NCI-H1092 treated with DMSO at 0.1 percent for 48 hours (cell line): Measurements from ENCODE around the gene CTIF.
"Not testable (repeated sequence)": the region's sequence is repeated elsewhere in the genome, so short reads cannot be mapped to it uniquely, and the experiment has no call there.

Source experiments
- DNase-seq: peaks from one replicate; lab custom pipeline; 2025; lab: John Stamatoyannopoulos, UW

The CTIF gene

GRCh38 chr18:48708807-48709206, 170.0 kb downstream of the CTIF start:
- no peak for DNase-seq

DNA sequence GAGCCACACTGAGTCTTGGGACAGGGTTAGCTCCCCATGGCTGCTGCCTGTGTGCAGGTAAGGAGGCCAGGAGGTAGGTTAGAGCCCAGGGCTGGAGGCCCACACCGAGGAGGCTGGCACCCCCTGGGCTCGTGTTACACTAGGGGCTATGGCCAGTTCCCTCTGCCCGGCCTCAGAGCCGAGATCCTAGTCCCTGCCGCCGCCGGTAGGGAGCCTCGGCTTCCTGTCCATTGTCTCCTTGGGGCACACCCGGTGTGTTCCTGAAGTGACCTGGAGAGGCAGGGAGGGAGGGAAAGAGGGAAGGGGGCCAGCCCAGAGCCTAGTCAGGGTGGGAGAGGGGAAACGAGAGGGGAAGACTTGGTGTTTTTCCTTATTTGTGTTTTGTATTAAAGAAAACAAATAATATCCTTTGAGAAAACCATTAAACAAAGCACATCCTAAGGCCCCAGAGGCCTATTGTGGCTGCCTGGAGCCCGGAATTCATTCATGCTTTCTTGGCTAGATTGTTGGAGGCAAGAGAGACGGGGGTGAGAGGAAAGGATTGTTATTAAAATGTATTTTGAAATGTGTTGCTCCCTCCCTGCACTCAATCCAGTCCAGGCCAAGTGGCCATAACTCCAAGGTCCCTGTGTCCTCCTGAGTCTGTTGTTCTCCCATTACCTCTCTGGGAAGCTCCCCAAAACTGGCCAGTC, 170.7 kb downstream of the CTIF start:
- DNase-seq: no peak

DNA sequence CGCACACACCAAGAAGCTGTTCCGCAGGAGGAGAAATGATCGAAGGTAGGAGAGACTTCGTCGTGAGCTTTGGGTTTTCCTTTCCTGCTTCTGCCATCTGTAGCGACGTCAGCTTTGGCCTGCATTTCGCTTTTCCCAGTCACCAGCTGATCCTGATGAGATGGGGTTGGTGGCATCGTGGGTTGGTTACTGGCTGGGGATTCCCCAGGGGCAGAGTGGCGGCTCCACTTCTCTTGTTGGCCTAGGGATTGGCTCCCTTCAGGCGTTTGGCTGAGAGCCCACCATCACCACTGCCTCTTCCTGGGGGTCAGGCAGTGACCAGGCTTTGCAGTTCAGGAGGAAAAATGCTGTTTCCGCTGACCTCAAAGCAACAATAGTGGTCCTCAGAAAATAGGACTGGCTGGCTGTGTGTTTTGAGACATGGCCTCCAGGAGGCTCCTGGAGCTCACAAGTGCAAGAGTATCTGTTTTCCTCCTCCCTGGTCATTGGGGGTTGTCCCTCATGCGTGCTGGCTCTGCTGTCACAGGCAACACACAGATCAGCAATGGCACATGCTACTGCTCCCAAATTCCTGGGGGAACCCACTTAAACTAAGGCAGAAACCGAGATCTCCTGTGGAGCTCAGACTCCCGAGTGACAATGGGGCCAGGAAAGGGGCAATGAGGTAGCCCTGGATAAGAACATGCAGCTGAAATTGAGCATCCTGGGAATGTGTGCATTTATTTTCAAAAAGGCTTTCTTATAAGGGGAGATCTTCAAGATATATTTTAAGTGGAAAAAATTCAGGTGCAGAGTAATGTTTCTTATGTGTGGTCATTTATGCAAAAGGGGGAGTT, 173.0 kb downstream of the CTIF start:
- DNase-seq: peak; percentile 31

GRCh38 chr18:48713309-48713708, 174.5 kb downstream of the CTIF start:
- DNase-seq: no peak

DNA sequence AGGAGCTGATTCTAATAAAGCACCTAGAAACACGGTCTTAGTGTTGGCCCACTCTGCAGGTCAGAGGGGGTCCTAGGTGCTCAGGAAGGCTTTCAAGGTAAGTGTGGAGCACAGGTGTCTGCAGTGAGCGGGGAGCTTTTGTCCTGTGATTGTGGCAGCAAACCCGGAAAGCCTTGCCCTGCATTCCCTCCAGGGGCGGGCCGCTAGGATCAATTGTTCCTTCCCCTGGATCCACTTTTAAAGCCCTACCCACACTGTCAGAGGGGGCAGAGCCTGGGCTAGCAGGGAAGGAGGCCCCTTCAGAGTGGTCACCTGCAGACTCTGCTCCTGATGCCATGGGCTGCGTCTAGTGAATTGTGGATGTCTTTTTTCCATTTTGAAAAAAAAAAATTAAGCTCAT, 176.0 kb downstream of the CTIF start:
- no peak for DNase-seq

- no peak for DNase-seq
Measured at GRCh38 chr18:48715711-48716361, 177.0 kb downstream of the CTIF start.

GRCh38 chr18:48717227-48717626, 178.4 kb downstream of the CTIF start:
- not testable (repeated sequence) for DNase-seq

- DNase-seq: no peak
Measured at GRCh38 chr18:48718251-48718959, 179.6 kb downstream of the CTIF start.

- DNase-seq: no peak
Measured at GRCh38 chr18:48719388-48719787, 180.6 kb downstream of the CTIF start.

DNA sequence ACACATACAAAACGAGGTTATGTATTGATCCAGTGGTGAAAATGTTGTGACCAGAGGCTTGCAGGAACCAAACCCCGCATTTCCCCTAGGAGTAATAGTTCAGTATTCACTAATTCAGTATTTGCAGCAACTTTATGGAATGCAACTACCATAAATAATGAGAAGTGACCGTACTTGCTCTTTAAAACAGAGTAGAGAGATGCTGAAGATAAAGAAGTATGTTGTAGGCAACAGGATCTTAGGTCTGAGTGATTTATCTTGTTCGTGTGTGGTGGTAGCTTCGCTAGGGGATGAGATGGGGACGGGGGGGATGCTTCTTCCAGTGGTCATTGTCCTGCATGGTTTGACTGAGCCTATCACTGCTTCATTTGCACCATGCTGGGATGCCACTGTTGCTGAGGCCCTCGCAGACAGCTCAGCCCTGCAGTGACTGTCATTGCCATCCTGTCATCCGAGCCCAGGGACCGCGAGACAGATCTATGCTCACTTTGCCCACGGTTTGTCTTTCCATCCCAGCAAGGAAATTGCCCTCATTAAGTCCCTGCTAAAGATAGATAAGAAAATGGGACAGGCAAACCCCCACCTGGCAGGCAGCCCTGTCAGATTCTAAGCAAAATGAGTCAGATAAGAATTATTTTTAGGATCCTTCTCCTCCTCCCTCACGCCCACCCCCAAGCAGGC, 181.3 kb downstream of the CTIF start:
- no peak for DNase-seq

GRCh38 chr18:48720655-48721025, 181.8 kb downstream of the CTIF start:
- no peak for DNase-seq

GRCh38 chr18:48721312-48721711, 182.5 kb downstream of the CTIF start:
- no peak for DNase-seq

GRCh38 chr18:48723016-48723415, 184.2 kb downstream of the CTIF start:
- no peak for DNase-seq

GRCh38 chr18:48723837-48724236, 185.0 kb downstream of the CTIF start:
- DNase-seq: no peak

DNA sequence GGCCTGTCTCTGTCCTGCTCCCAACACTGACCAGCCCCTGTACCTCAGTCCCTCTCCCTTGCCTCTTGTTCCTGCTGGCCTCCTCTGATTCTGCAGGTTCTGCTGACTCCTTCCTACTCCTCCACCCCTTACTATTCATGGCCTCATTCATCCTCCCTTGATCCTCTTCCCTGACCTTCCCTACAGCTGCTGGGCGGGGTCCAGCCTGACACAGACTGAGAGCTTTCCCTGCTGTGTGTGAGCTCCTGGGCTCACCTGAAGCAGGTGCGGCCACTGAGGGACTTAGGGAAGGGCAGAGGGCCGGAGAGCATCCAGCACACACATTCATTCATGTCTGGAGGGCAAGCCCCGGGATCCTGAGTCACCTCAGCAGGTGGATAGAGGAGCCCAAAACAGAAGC, 185.6 kb downstream of the CTIF start:
- no peak for DNase-seq

DNA sequence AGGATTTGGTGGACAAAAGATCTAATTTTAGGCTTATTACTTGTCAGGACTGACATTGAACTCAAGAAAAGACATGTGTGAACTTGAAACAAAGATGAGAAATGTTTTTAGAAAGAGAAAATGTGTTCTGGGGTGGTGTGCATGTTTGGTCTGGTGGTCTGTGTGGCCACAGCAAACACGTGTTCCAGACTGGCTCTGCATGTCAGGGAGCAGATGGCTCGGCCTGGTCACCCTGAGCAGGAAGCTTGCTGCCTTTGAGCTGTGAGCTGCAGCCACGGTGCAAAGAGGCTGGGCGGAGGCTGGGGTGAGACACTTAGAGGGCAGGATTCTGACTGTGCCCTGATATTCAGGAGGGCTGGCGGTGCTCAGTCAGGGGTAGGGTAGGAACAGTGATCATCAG, 186.1 kb downstream of the CTIF start:
- DNase-seq: no peak

DNA sequence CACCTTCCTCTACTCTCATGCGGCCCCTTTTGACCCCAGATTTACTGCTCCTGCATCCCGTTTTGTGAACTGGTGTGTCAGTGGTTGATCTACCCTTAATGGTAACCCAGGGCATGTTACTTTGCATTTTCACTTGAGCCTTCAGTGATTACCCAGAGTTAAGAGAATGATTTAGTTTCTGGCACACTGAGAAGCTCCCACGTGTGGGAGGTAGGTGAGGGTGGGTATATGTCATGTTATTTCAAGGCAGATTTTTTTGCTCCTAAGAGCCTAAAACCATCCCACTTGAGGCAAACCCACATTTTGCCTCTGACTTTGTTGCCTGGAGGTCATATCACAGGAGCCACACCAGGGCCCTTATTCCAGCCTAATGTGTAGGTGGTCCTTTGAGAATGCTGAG, 186.7 kb downstream of the CTIF start:
- no peak for DNase-seq

- DNase-seq: no peak
Measured at GRCh38 chr18:48727681-48728080, 188.8 kb downstream of the CTIF start.

GRCh38 chr18:48728204-48728833, 189.5 kb downstream of the CTIF start:
- DNase-seq: no peak

DNA sequence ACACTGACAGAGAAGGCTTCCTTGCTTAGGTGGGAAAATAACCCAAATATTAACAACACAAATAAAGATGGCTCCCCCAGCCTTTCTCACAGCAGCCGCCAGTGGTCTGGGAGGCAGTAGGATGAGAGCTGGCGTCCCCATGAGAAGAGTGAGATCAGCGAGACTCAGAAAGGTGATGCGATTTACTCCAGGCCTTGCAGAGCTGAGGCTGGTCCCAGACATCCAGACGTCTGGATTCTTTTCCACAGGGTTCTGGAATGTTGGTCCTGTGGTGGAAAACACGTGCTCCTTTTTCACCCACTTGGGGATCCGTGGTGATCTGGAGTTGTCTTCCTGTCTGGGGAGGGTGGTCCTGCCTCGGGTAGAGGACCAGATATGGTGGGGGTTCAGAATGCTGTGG, 190.6 kb downstream of the CTIF start:
- no peak for DNase-seq

DNA sequence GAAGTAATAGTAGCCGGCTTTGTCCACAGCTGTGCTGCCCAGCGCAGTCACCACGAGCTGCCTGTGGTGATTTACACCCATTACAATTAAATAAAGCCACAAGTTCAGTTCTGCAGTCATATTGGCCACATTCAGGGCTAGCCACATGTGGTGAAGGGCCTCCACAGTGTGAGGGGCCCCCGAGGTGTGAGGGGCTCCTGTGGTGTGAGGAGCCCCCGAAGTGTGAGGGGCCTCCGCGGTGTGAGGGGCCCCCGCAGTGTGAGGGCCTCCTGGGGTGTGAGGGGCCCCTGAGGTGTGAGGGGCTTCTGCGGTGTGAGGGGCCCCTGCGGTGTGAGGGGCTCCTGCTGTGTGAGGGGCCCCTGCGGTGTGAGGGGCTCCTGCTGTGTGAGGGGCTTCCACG, 191.2 kb downstream of the CTIF start:
- no peak for DNase-seq
